Measurements from ENCODE around the gene SYNE1. TPM values are rescaled to one million over a fixed set of nuclear protein-coding genes. Genes with fewer than 3 reads are reported as not detected.

Gene SYNE1
- total and polyA plus RNA-seq, 10 of the 15 experiments (the other 5 are each of a cell fraction or from before 2014, with no cell fraction given), result 2.3 to 28.7 (median 14.1) TPM

- intact Hi-C loops (cut with micrococcal nuclease; ENCODE audit: unreplicated experiment), result no loop called here
- RAD21 ChIA-PET (ENCODE audit: unreplicated experiment), result interaction anchor here (0.9 to 7.7 kb wide), 2 partner anchors 43 to 659 kb away, joined by 3 to 100 read pairs; no protein-coding TSS in a partner anchor
Measured at GRCh38 chr6:152295346-152295745, 341.8 kb downstream of the SYNE1 start.

More at GRCh38 chr6:152295346-152295745, 341.8 kb downstream of the SYNE1 start:
- Histone ChIP-seq H3K4me2 (ENCODE audit: control insufficient read depth, insufficient read depth) (no peak overlapping the region), H3K36me3 (ENCODE audit: control insufficient read depth in 2 of 2, insufficient read depth in 2 of 2, low read length in 1 of 2) (peaks cover 0 to 11% of the 10 kb centered on the region in 2 experiments; a peak in 3 of 4 replicates), H3K9ac (ENCODE audit: control insufficient read depth, insufficient read depth, low read length) (no peak overlapping the region), H3K9me3 (replicated peaks; ENCODE audit: control insufficient read depth, insufficient read depth, low read length) (no peaks in the 10 kb centered on the region), H3K4me3 (no peak overlapping the region), H2AFZ (ENCODE audit: control insufficient read depth, low read depth, low read length) (no peak overlapping the region), H3K27me3 (replicated peaks in 1 of 2; ENCODE audit: control insufficient read depth in 2 of 2, insufficient read depth in 2 of 2, low read length in 1 of 2) (no peaks in the 10 kb centered on the region), H3K79me2 (ENCODE audit: control insufficient read depth, insufficient read depth, low read length) (peaks cover 3% of the 10 kb centered on the region), H4K20me1 (ENCODE audit: control insufficient read depth, insufficient read depth) (no peaks in the 10 kb centered on the region), H3K4me1 (ENCODE audit: control insufficient read depth, insufficient read depth, low read length) (peaks cover 6% of the 10 kb centered on the region), H3K27ac (ENCODE audit: control insufficient read depth, insufficient read depth) (no peak overlapping the region)
- SMC1A ChIA-PET (ENCODE audit: uncharacterized antibody, unreplicated experiment), result interaction anchor here (3.0 to 7.7 kb wide), 2 partner anchors 25 to 43 kb away, joined by 12 to 83 read pairs; no protein-coding TSS in a partner anchor
- DNase-seq (ENCODE audit: low read depth, low spot score), result no peak
- no peak for FAIRE-seq
- no peak for ATAC-seq
- TF ChIP-seq ZBTB4 (CRISPR knock-in tag; IDR thresholded peaks at IDR 0.05), result no peak
- TF ChIP-seq, protein P1, sequence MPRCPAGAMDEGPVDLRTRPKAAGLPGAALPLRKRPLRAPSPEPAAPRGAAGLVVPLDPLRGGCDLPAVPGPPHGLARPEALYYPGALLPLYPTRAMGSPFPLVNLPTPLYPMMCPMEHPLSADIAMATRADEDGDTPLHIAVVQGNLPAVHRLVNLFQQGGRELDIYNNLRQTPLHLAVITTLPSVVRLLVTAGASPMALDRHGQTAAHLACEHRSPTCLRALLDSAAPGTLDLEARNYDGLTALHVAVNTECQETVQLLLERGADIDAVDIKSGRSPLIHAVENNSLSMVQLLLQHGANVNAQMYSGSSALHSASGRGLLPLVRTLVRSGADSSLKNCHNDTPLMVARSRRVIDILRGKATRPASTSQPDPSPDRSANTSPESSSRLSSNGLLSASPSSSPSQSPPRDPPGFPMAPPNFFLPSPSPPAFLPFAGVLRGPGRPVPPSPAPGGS (IDR thresholded peaks at IDR 0.05; ENCODE audit: borderline replicate concordance, insufficient read depth, low read depth, low read length, poor library complexity, severe bottlenecking), result peak; percentile 25
- in situ Hi-C loops (cut with MboI), result no loop called here
- WGBS (ENCODE audit: insufficient coverage, insufficient replicate concordance, low lambda C conversion rate, missing lambda C conversion rate), result 91% methylated on average over 3 of the region's 3 CpGs
- CTCF ChIA-PET, result interaction anchor here (1.2 to 4.9 kb wide), 2 partner anchors 18 to 42 kb away, joined by 3 to 48 read pairs; no protein-coding TSS in a partner anchor
- no TSS peak for BruUV-seq (replicated peaks)
- POLR2A ChIA-PET, result no interaction called here
